Endothelial cell of umbilical vein (primary cell): ENCODE measurements around the gene LNPEP.

Source experiments
- CTCF ChIP-seq, 2 donors: IDR thresholded peaks; 1 replicate in 1 of 2; 2 replicates in 1 of 2; pipeline ENCODE4 v1.5.1; 2011; ENCODE audit warnings: low read length in 2 of 2, mild to moderate bottlenecking in 2 of 2, moderate library complexity in 2 of 2, control low read depth in 1 of 2, inconsistent platforms in 1 of 2, low read depth in 1 of 2; ENCODE audit not compliant: insufficient read depth in 1 of 2; ENCODE audit errors: extremely low read depth in 1 of 2
- EZH2 ChIP-seq: IDR thresholded peaks from 2 replicates; pipeline ENCODE4 v1.6.1; 2012; ENCODE audit warnings: borderline replicate concordance, low read depth, mild to moderate bottlenecking, moderate library complexity, low read length, inconsistent platforms; ENCODE audit not compliant: severe bottlenecking
- GATA2 ChIP-seq: IDR thresholded peaks from 2 replicates; pipeline ENCODE4 v1.7.0; 2011; ENCODE audit warnings: low read depth, mild to moderate bottlenecking, moderate library complexity, mixed read lengths, low read length; ENCODE audit not compliant: insufficient read length, insufficient read depth
- POLR2A ChIP-seq: IDR thresholded peaks from 2 replicates; pipeline ENCODE4 v1.6.1; 2012; ENCODE audit warnings: low read depth, mild to moderate bottlenecking, control low read depth, low read length
- POLR2AphosphoS5 ChIP-seq: IDR thresholded peaks from 2 replicates; pipeline ENCODE4 v1.6.1; 2012; ENCODE audit warnings: low read depth, mild to moderate bottlenecking, control low read depth, low read length, moderate library complexity; ENCODE audit not compliant: insufficient read depth

- no peak for TF ChIP-seq CTCF (IDR thresholded peaks at IDR 0.05; ENCODE audit: extremely low read depth in 1 of 2, insufficient read depth in 1 of 2, low read depth in 1 of 2, low read length in 2 of 2)
- TF ChIP-seq POLR2AphosphoS5: no peak
- no peak for TF ChIP-seq POLR2A
- TF ChIP-seq GATA2: no peak
- TF ChIP-seq EZH2: no peak
These were observed 5.3 kb upstream of the LNPEP start for GRCh38 chr5:96930589-96930988.
